IPS DF 19.7 (cell line): ENCODE measurements around the gene CUL7.

Experiments used
- DNase-seq: peaks from one replicate; pipeline ENCODE4 v3.0.0-alpha.2; 2013; ENCODE audit warnings: low read depth, low spot score

The CUL7 gene

DNA sequence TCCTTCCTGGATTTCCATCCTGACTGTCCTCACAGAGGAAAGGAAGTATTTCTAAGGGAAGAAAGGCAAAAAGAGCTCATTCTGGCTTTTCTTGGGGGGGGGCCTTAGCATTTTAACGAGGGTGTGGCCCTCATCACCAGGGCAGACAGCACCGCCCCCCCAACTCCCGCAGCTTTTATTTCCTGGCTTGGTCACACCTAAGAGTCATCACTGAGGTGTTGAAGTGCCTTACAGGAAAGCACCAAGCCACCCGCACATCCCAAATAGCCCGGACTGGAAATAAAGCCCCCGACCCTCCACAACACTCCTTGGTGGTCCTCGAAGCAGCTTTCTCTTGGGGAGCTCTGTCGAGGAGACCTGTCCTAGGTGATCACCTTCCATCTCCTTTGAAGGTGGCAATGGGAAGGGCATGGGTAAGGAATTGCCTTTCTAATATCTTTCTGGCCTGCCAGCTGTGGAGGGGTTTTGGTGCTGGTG is 23.7 kb upstream of the CUL7 start:
- DNase-seq: no peak

DNA sequence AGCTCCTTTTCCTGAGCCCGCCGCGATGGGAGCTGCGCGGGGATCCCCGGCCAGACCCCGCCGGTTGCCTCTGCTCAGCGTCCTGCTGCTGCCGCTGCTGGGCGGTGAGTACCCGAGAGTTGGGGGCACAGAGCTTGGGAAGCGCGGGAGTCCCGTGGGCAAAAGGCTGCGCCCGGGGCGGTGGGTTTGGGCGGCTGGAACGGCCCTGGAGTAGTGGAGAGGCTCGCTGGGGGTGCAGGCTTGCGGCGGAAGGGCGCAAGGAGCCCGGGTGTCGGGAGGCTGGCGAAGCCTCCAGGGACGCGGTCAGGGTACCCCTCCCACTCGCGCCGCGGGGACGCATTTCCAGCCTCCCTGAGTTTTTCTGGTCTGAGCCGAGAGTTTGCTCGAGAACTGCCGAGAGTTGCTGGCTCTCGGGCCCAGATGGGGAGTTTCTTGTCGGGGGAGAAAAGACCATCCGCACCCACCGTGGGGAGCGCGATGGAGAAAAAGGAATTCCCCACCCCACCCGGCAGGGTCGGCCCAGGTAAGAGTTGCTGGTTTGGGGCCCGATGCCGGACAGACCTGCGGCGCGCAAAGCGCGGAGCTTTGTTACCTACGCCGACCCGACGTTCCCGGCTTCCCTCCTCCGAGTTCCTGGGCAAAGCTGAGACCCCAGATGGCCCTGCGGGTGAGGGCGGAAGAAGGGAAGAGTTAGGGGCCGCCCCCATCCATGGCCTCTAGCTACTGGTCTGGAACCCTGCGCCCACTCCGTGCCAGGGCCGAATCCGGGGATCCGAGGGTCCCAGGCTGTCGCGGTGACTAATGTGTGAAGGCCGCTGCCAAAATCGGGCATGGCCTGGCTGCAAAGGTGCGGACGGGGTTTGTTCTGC is 23.0 kb upstream of the CUL7 start:
- DNase-seq: no peak

DNA sequence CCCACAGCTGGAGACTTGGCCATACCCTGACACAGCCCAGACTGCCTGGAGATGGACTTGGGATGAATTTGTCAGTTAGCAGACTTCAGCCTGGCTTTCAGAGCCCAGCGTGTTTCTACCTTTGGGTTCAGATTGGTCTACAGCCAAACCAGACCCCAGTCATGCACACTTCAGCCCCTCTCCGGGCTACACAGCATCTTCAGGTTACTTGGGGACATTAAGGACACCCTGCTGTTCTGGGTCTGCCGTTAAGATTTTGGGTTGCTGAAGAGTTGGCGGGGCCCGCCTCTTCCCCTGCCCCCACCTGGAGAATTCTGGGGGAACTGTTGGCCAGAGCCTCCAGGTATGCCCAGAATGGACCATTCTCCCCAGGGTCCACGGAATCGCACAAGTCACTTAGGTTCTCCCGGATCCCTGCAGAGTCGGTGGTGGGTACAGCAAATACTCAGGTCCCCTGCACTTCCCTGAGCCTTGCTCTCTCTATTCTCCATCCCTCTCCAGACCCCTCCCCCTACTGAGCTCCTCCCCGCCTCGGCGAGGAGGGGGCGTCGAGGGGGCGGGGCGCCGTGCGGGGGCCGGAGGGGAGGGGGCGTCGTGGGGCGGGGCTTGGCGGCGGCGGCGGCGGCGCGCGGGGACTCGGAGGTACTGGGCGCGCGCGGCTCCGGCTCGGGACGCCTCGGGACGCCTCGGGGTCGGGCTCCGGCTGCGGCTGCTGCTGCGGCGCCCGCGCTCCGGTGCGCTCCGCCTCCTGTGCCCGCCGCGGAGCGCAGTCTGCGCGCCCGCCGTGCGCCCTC is 22.2 kb upstream of the CUL7 start, which contains the start of gene PTK7:
Gene PTK7, plus strand, starts transcription at position 645 of the 794 bp plus-strand sequence. CDS start 175 bp downstream, outside the sequence.
- no peak for DNase-seq

DNA sequence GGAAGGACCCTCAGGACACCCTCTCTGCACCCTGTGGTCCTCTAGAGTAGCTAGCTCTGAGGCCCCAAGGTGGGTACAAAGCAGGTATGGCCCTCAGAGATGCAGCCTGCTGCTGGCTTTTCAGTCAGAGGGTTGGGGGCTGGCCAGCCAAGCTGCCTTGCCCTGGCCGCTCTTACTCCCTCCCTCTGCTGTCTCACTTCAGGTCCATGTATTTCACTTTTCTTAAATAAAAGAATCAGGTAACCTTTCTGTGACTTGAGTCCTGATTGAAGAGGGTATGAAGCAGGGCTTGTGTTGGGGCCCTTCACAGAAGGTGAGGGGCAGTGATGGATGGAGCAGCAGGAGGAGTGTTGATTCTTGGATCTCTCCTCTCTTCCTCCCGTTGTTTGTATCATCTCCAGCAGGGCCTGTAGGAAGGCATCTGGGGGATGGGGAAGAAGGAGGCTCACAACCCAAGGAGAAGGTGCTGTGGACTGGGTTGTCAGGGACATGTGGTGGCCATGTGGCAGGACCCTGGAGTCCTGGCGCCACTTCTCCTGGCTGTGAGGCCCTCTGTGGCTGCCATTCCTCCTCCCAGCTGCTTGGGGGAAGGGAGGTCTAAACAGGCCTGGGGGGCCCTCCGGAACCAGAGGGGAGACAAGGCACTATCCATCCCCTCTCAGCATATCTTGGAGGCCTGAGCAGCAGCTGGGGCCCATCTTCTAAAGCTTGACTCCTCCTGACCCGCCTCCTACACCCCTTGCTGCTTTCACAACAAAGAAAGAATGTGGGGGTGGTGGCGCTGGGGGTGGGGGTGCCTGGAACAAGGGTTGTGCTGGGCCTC is 21.4 kb upstream of the CUL7 start:
- no peak for DNase-seq

DNA sequence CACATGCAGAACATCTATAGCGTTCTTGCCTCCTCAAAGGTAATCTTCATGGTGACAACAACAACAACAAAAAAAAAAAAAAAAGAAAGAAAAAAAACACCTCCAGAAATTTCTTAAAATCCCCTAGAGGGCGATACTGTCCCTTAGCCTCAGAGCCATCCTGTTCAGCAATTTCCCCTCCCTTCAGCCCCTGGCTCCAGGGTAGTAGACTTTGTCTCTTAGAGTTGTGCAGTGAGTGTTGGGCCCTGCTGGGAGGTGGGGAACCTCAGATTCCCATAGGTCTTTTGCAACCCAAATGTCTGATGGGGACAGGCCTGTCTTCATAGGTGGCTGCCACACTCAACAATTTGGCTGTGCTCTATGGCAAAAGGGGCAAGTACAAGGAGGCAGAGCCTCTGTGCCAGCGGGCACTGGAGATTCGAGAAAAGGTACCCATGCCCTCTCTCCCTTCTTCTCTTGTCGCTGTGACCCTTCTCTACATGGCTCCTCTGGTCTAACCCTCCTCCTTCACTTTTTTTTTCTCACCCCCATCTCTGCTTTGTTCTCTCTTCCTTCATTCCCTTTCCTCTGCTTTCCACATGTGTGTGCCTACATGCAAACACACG is 16.5 kb upstream of the CUL7 start:
- no peak for DNase-seq

DNA sequence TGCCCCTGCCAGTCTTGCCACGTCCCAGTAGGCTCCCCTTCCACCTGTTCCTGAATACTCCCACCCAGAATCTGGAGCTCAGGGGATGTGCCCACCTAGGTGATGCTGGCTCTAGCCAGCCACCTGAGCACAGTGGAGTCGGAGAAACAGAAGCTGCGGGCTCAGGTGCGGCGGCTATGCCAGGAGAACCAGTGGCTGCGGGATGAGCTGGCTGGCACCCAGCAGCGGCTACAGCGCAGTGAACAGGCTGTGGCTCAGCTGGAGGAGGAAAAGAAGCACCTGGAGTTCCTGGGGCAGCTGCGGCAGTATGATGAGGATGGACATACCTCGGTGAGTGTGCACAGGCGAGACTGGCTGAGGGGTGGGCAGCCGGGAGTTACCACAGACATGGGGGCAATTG is 9.2 kb upstream of the CUL7 start:
- DNase-seq: no peak

DNA sequence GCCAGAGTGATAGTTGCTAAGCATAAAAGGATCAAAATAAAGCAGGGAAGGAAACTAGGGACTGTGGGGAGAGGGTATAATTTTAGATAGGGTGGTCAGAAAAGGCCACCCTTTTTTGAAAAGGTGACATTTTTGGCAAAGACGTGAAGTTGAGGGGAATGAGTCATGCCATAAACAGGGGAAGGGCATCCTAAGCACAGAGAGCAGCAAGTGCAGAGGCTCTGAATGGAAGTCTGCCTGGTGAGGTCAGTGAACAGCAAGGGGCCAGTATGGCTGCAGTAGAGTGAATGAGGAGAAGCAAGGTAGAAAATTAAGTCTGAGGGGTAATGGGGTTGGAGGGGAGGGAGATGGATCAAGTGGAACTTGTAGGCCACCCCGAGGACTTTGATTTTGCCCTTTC is 8.2 kb upstream of the CUL7 start:
- DNase-seq: no peak

DNA sequence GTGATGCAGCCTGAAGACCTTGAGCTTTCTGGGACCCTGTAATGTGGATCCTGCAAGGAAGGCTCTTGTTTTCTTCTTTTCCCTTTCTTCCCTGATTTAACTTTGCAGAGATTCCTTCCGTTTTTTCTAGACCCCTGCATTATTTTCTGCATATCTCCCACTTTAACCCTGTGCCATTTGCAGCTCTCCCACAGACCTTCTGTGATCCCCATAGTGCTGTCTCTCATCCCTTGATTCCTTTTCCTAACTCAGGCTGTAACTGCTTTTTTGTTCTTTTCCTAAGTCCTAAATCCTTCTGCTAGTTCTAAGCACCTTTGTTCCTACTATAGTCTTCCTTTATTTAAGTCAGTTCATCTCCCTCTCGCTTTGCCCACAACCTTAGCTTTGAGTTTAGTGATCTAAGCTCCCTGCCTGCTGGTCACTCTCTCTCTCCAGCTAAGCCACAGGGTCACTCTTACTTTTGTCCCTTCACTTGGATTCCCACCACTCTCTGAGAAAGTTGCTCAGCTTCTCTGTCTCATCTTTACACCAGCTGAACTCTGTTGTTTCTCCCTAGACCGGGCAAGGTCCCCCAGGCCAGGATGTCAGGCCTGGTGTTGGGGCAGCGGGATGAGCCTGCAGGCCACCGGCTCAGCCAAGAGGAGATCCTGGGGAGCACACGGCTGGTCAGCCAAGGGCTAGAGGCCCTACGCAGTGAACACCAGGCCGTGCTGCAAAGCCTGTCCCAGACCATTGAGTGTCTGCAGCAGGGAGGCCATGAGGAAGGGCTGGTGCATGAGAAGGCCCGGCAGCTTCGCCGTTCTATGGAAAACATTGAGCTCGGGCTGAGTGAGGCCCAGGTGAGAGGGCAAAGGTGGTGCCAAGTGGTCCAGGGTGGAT is 7.3 kb upstream of the CUL7 start:
- DNase-seq: no peak

DNA sequence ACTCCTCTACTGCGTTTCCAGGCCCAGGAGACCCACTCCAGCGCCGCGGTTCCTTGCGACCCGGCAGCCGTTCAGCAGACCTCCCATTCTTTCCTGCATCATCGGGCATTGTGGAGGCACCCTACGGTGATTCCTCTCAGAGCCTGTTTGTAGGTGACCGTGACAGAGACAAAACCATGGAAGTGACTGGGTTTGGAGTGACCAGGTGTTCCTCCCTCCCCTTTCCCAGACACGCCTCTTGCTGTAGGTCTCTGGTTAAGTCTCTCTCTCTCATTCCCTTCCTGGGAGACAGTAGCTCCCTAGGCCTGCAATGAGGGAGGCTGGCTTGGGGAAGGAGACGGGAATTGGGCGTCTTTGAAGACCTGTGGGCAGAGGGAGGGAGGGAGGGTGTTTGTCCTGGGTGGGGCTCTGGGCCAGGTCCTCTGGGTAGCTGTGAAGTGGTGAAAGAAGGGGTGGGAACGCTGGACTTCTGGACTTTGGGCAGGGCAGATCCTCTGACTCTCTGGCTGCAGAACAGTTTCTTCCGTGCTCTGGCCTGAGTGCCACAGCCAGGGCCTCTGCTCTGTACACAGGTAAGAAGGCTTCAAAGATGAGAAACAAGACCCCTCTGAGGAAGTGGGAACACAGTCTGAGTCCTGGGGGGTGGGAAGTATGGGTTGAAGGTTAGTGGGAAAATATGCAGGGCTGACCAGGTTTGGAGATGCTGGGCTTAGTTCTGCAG is 6.5 kb upstream of the CUL7 start:
- no peak for DNase-seq

DNA sequence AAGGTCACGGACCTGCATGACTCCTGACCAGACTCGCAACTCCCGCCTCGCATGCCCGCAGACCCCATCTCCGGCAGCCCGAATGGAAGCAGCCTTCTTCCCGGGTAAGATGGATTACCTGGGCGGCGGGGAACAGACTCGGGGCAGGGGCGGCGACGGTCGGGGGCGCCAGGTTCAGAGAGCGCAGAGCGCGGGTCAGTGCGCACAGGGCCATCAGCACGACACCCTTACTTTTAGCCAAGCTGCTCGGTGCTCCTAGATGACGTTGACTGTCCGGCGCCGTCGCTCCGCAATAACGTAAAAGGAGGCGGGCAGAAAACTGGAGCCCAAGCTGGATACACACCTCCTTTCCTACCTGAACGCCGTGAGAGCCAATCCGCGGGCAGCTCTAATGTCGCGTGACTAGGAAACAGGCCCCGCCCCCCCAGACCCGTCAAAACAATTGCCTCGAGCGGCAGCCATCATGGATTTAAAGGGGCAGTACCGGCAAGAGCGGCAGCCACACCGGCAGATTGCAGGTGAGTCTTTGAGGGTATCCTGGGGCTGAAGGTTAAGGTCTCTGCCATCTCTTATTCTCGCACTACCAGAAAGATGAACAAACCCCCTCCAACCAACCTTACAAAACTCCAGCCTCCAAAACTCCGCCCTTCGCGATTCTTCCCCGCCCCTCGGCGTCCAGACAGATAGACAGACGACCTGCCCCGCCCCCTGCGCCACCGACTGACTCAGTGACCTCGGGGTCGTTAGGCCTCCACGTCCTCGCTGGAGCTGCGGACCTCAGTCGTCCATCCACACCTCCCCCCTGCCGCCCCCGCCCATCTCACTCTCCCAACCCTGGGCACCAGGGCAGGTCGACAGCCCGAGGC is 5.8 kb upstream of the CUL7 start, which contains the start of the genes KLC4 and MRPL2:
Gene KLC4, plus strand, starts transcription at position 464 of the 866 bp plus-strand sequence. CDS start 1,705 bp downstream, outside the sequence.
Gene MRPL2, minus strand, starts transcription at position 267 of the 866 bp plus-strand sequence. Its CDS starts 53 bp downstream, at position 214.
- DNase-seq: peak; percentile 94

DNA sequence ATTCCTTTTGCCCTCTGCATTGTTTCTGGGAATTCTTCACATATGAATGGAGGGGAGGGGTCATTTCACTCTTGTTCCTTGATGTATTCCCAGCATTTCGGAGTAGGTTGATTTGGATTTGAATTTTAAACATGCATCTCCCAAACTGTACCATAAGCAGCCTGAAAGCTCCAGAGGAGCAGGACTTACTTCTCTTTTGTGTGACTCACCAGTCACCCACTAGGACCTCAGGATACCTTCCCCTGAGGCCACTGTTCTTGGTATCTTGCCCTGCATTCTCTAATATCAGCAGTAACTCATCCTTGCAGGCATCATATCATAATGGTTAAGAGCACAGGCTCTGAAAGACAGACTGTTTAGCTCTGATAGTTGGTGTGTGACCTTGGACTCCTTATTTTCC is 4.9 kb upstream of the CUL7 start:
- no peak for DNase-seq

DNA sequence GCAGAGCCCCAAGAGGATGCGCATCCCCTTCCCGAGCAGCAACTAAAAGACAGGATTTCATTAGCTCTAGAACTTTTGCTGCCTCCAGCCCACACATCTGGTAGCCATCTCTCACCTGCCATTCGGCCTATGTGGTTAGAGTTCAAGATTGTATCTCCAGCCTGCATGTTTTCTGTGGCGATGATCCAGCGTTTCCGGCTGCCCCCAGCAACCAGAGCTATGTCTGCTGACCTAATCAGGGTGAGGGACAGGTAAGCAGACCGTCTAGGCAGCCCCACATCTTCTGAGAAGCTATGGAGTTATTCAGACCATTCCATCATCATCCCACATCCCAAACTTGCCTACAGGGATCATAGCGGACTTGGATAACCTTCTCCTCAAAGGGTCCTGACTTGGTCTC is 2.3 kb upstream of the CUL7 start:
- no peak for DNase-seq

DNA sequence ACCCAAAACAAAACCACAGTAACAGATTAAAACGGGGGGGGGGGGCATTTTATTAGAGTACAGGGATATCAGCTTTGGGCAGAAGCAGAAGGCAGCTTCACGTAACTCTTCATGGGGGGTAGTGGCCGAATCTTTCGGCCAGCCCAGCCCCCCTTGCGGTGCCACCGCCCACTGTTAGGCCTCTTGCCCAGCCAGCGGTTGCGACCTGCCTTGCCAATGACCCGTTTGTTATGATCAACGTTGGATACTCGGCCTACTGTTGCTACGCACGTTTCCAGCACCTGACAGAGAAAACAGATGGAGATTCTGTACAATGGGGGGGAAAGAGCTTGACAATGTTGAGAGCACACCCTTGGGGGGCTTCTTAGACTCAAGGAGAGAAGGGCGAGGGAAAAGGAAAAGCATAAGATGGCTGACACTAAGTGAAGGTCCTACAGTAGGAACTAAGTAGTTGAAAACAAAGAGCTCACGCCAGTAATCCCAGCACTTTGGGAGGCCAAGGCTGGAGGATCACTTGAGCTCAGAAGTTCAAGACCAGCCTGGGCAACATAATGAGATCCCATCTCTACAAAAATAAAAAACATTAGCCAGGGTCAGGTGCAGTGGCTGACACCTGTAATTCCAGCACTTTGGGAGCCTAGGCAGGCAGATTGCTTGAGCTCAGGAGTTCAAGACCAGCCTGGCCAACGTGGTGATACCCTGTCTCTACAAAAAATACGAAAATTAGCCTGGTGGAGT is 724 bp upstream of the CUL7 start:
- DNase-seq: no peak

DNA sequence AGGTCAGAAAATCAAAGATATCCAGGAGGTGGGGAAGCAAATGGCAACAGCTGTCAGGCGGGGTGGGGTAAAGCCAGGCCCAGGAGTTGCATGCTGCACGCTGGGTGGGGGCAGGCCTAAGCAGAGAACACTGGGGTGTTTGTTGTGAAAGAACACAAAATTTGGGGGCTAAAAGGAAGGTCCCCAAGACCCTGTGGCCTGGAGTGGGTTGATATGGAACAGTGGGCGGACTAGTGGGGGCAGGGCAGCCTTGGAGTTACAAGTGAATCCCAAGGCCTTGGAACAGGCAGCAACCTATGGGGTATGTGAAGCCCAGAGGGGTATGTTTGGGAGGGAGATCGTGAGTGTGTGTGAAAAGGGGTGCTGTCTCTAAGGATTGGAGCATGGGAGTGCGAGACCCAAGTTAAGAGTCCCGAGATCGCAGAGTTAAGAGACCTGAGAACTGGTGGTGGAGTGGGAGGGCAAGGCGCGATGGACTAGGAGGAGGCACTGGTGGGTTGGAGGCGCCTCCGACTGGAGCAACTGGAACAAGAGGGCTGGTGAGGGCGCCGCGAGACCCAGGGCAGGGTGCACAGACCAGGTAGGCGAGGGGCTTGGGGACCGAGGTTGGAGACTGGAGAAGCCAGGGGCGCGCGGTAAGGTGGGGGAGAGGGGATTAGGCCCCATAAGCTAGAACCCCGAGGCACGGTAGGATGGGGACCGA is 658 bp downstream of the CUL7 start:
- DNase-seq: no peak

DNA sequence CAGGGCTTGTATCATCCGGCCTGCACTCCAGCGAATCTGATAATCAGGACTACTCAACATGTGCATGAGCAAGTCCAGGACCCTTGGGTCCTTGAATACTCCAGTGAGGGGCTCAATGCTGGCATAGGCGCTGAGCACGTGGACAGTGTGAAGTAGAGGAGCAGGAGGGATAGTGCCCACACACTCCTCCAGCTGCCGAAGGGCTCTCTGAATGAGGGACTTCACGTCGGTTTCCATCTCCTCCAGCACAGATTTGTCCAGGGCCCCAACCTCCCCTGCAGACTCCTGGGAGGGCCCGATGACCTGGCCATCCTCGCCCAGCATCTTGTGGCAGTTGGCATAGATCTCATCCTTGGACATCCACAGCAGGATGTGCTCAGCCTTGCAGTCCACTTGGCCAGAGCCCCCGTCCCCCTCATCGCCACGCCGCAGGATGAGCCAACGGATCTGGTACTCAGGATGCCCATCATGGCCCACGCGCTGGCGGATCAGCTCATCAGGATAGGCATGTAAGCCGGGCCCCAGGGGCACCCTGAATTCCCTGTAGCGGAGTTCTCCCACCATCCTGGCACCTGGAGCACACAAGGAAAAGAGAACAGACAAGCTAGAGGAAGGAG is 1.3 kb downstream of the CUL7 start:
- no peak for DNase-seq

DNA sequence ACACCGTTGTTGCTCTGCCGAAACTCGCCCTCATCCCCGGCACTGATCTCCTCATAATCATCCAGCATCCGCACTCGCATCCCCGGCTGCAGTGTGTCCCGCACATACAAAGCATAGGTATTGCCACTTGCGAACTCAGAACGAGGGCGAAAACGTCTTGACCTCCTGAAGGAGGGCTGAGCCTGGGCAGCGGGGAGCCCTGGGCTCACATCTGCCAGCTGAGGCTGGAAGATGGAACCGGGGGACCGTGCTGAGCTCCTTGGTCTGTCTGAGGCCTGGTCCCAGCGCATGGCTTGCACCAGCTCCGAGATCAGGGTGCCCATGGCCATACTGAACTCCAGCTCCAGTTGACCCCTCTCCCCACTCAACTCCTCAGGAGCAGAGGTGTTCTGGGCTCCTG is 2.7 kb downstream of the CUL7 start:
- no peak for DNase-seq

DNA sequence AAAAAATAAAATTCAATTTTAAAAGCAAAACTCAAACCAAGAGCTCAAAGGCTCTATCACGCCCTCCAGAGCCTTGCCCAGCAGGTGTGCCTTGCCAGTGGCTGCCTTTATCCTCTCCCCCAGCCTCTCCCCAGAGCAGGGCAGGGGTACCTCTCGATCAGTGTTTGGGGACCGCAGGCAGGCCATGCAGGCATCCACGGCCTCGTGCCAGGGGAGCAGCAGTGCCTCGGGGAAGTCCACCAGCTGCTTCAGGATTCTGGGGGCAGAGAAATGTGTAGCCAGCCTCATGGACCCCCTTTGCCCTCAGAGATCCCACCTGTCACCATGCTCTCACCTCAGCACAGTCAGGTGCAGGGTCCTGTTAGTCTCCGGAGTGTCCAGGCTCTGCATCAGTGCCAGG is 5.7 kb downstream of the CUL7 start:
- no peak for DNase-seq
